HepG2 (cell line): Measurements from ENCODE around the gene CCZ1B. TPM values are rescaled to one million over a fixed set of nuclear protein-coding genes. Genes with fewer than 3 reads are reported as not detected.
"Not testable (repeated sequence)": the region's sequence is repeated elsewhere in the genome, so short reads cannot be mapped to it uniquely, and the experiment has no call there.

Experiments
- ATAC-seq: fragments of 200-7000 bp; cut with Tn5 transposase; 3 replicates; pipeline ENCODE4 v1.9.1; 2020; ENCODE audit warnings: mild to moderate bottlenecking, moderate library complexity
- BruUV-seq: library from RNA; stranded (reverse); fragments of 400-500 nt; replicated peaks from 2 replicates; lab custom pipeline; 2021; lab: Mats Ljungman, UMichigan
- CTCF ChIA-PET: fragments of 300-600 bp; formaldehyde crosslinking; extraction: SDS; loops from one replicate; lab custom pipeline; 2021; ENCODE audit warnings: low total read pairs, inconsistent platforms, low intra/inter-chr PET ratio; lab: Yijun Ruan, JAX
- POLR2A ChIA-PET: fragments of 350-600 bp; sonication (Branson Sonifier 250); formaldehyde crosslinking; loops from one replicate; lab custom pipeline; 2020; ENCODE audit warnings: antibody characterized with exemption, inconsistent platforms; lab: Yijun Ruan, JAX
- DNase-seq: peaks from one replicate; pipeline ENCODE4 v3.0.0-alpha.2; 2015; ENCODE audit warnings: low spot score
- FAIRE-seq: peaks from 3 replicates; lab custom pipeline; 2011; peaks lifted over from hg19 to GRCh38; lab: Jason Lieb, UNC
- H2AFZ ChIP-seq: one replicate; pipeline ENCODE4 v1.6.1; 2011; ENCODE audit warnings: low read length, inconsistent platforms
- H3K27ac ChIP-seq: fragments of 300-600 bp; 3 replicates; pipeline ENCODE4 v1.8.0; 2011; ENCODE audit warnings: mixed run types, mild to moderate bottlenecking, mixed read lengths, low read length, inconsistent platforms; ENCODE audit not compliant: insufficient read depth; ENCODE audit errors: extremely low read length
- H3K27me3 ChIP-seq, 2 experiments: fragments of 200-600 bp in 1 of 2; 2 replicates in 1 of 2; 3 replicates in 1 of 2; pipeline versions ENCODE4 v1.6.0 to v1.8.0; 2011; ENCODE audit warnings: low read length in 2 of 2, mild to moderate bottlenecking in 2 of 2, moderate library complexity in 2 of 2, inconsistent platforms in 1 of 2; ENCODE audit not compliant: insufficient read depth in 2 of 2, control insufficient read depth in 1 of 2
- H3K36me3 ChIP-seq, 2 experiments: fragments of 200-600 bp in 1 of 2; replicated peaks in 1 of 2; 2 replicates in 1 of 2; 3 replicates in 1 of 2; pipeline versions ENCODE4 v1.5.1 to v1.8.0; 2011; ENCODE audit warnings: low read length in 2 of 2, inconsistent platforms in 1 of 2; ENCODE audit not compliant: insufficient read depth in 2 of 2, control insufficient read depth in 1 of 2
- H3K4me1 ChIP-seq: 2 replicates; pipeline ENCODE4 v1.5.1; 2012; ENCODE audit warnings: low read length, inconsistent platforms; ENCODE audit not compliant: insufficient read depth
- H3K4me2 ChIP-seq: 2 replicates; pipeline ENCODE4 v1.6.0; 2011; ENCODE audit warnings: low read depth, low read length, inconsistent platforms
- H3K4me3 ChIP-seq, 3 experiments: fragments of 200-600 bp in 1 of 3; sonication (generic), shearing (Covaris generic) in 1 of 3; replicated peaks in 1 of 3; 2 replicates each; pipeline ENCODE4 v1.5.1; 2011 to 2016; ENCODE audit warnings: low read length in 3 of 3, inconsistent platforms in 2 of 3, low read depth in 2 of 3, mild to moderate bottlenecking in 2 of 3, control low read depth in 1 of 3, mixed read lengths in 1 of 3; ENCODE audit not compliant: insufficient read depth in 1 of 3
- H3K79me2 ChIP-seq: one replicate; pipeline ENCODE4 v1.6.1; 2011; ENCODE audit warnings: low read length, inconsistent platforms; ENCODE audit not compliant: insufficient read depth
- H3K9ac ChIP-seq: 2 replicates; pipeline ENCODE4 v1.6.0; 2011; ENCODE audit warnings: mild to moderate bottlenecking, low read depth, low read length, inconsistent platforms; ENCODE audit not compliant: insufficient read depth
- H3K9me3 ChIP-seq: 2 replicates; pipeline ENCODE4 v1.5.1; 2012; ENCODE audit warnings: mild to moderate bottlenecking, low read length
- H4K20me1 ChIP-seq: 2 replicates; pipeline ENCODE4 v1.6.0; 2011; ENCODE audit warnings: inconsistent platforms, mild to moderate bottlenecking, low read length, moderate library complexity; ENCODE audit not compliant: insufficient read depth
- FOSL2 ChIP-seq: sonication (generic); formaldehyde crosslinking; IDR thresholded peaks from 2 replicates; pipeline ENCODE4 v1.4.0; 2020; ENCODE audit warnings: missing genetic modification reagents
- GATA4 ChIP-seq: sonication (generic); IDR thresholded peaks from 2 replicates; pipeline ENCODE4 v1.6.1; 2016; ENCODE audit warnings: antibody characterized with exemption, low read depth, borderline replicate concordance
- MLLT10 ChIP-seq: sonication (generic); formaldehyde crosslinking; IDR thresholded peaks from 2 replicates; pipeline ENCODE4 v1.4.0; 2020; ENCODE audit warnings: missing genetic modification reagents
- NFRKB ChIP-seq: fragments of 450-650 bp; IDR thresholded peaks from 2 replicates; pipeline ENCODE4 v1.6.1; 2017
- PHF8 ChIP-seq: sonication (generic); formaldehyde crosslinking; IDR thresholded peaks from 2 replicates; pipeline ENCODE4 v1.5.0; 2020; ENCODE audit warnings: missing genetic modification reagents
- SOX5 ChIP-seq: IDR thresholded peaks from 2 replicates; pipeline ENCODE4 v1.6.1; 2016; ENCODE audit warnings: borderline replicate concordance
- ZFP1 ChIP-seq: IDR thresholded peaks from 2 replicates; pipeline ENCODE4 v1.6.1; 2016
- ZFP41 ChIP-seq: sonication (generic); formaldehyde crosslinking; IDR thresholded peaks from 2 replicates; pipeline ENCODE4 v1.4.0; 2020; ENCODE audit warnings: mild to moderate bottlenecking, missing genetic modification reagents, borderline replicate concordance
- ZNF18 ChIP-seq: sonication (generic); formaldehyde crosslinking; IDR thresholded peaks from 2 replicates; pipeline ENCODE4 v1.8.0; 2022; ENCODE audit warnings: mild to moderate bottlenecking, missing genetic modification reagents; ENCODE audit not compliant: insufficient replicate concordance
- ZNF263 ChIP-seq: sonication (generic); formaldehyde crosslinking; IDR thresholded peaks from 2 replicates; pipeline ENCODE4 v1.4.0; 2020; ENCODE audit warnings: missing genetic modification reagents
- ZNF552 ChIP-seq: sonication (generic); formaldehyde crosslinking; IDR thresholded peaks from 2 replicates; pipeline ENCODE4 v1.9.0; 2022; ENCODE audit warnings: missing genetic modification reagents, mild to moderate bottlenecking, borderline replicate concordance
- ZNF564 ChIP-seq: sonication (generic); formaldehyde crosslinking; IDR thresholded peaks from 2 replicates; pipeline ENCODE4 v1.8.1; 2023; ENCODE audit warnings: mild to moderate bottlenecking, missing genetic modification reagents
- WGBS: methylation state at CpG from one replicate; pipeline ENCODE4 v1.1.6; 2017; ENCODE audit warnings: low lambda C conversion rate; 5-methylcytosine and 5-hydroxymethylcytosine counted together
- in situ Hi-C: cut with HindIII; loops from 2 replicates; pipeline ENCODE4 v1.10.0; 2017; ENCODE audit warnings: low pct_unique_long_range_greater_than_20kb; ENCODE audit not compliant: extremely low pct_ligation_motif_present
- intact Hi-C: fragments of 100-400 bp; cut with micrococcal nuclease; formaldehyde crosslinking; loops from one replicate; pipeline ENCODE4 v1.10.0; 2022; ENCODE audit not compliant: unreplicated experiment
- polyA plus RNA-seq, 8 experiments: library from polyadenylated mRNA; depleted of rRNA in 3 of 8; stranded (reverse) in 7 of 8; unstranded in 1 of 8; fragments of >200 nt; fragmentation: Illumina TruSeq in 4 of 8; extraction: Trizol in 4 of 8; gene quantifications; 2 replicates each; pipeline versions ENCODE4 v1.2.1 to v1.2.3, GENCODE V29; 2011 to 2016; ENCODE audit warnings: low read depth in 4 of 8, missing spikeins in 1 of 8, mixed read lengths in 1 of 8; ENCODE audit not compliant: insufficient read depth in 1 of 8
- total RNA-seq, 5 experiments: library from RNA; depleted of rRNA; stranded (reverse); fragments of >200 nt; fragmentation: Illumina TruSeq; extraction: Trizol; gene quantifications; 2 replicates each; pipeline ENCODE4 v1.2.3, GENCODE V29; 2016; ENCODE audit warnings: low read depth in 1 of 5
- TF ChIP-seq, protein P1 (sequence below): sonication (generic); formaldehyde crosslinking; conservative IDR thresholded peaks from 2 replicates; pipeline ENCODE4 v1.4.0; 2020; ENCODE audit warnings: missing genetic modification reagents

The CCZ1B gene
- total and polyA plus RNA-seq, 2 of the 13 experiments (the other 11 are each of a cell fraction or from before 2014, with no cell fraction given), result 24.4 to 50.0 TPM

GRCh38 chr7:6831018-6831725, 5.1 kb upstream of the CCZ1B start (continued):
- TF ChIP-seq, protein P1, sequence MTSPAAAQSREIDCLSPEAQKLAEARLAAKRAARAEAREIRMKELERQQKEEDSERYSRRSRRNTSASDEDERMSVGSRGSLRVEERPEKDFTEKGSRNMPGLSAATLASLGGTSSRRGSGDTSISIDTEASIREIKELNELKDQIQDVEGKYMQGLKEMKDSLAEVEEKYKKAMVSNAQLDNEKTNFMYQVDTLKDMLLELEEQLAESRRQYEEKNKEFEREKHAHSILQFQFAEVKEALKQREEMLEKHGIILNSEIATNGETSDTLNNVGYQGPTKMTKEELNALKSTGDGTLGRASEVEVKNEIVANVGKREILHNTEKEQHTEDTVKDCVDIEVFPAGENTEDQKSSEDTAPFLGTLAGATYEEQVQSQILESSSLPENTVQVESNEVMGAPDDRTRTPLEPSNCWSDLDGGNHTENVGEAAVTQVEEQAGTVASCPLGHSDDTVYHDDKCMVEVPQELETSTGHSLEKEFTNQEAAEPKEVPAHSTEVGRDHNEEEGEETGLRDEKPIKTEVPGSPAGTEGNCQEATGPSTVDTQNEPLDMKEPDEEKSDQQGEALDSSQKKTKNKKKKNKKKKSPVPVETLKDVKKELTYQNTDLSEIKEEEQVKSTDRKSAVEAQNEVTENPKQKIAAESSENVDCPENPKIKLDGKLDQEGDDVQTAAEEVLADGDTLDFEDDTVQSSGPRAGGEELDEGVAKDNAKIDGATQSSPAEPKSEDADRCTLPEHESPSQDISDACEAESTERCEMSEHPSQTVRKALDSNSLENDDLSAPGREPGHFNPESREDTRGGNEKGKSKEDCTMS (CRISPR knock-in tag), result no peak
- no peak for TF ChIP-seq ZFP41 (CRISPR knock-in tag)
- TF ChIP-seq ZFP1 (CRISPR knock-in tag), result no peak
- TF ChIP-seq PHF8, result no peak
- no peak for TF ChIP-seq ZNF263 (CRISPR knock-in tag)
- no peak for TF ChIP-seq ZNF564 (CRISPR knock-in tag)
- TF ChIP-seq GATA4, result no peak
- no peak for TF ChIP-seq ZNF552
- TF ChIP-seq NFRKB, result no peak
- TF ChIP-seq FOSL2 (CRISPR knock-in tag), result no peak
- no peak for TF ChIP-seq ZNF18
- TF ChIP-seq MLLT10 (CRISPR knock-in tag), result no peak
- TF ChIP-seq SOX5, result peak; percentile 53; the same call in 1 of the 2 replicates

DNA sequence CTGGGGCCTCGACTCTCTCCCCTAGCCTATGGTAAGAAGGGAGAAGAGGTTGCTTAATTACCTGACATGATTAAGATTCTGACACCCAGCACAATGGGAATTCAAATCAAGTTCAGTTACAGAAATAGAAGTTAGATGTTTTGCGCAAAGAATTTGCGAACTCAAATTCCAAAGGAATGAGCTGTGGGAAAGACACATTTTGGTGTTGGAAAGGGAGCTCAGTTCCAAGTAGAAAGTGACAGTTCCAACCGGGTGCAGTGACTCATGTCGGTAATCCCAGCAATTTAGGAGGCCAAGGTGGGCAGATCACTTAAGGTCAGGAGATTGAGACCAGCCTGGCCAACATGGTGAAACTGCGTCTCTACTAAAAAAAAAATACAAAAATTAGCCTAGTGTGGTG, 4.0 kb upstream of the CCZ1B start:
- H3K4me3 ChIP-seq, in situ Hi-C loops, FAIRE-seq, CTCF ChIA-PET, H3K36me3 ChIP-seq, H3K4me2 ChIP-seq, H2AFZ ChIP-seq, BruUV-seq, H3K9me3 ChIP-seq, intact Hi-C loops, H3K9ac ChIP-seq, H3K79me2 ChIP-seq, H3K27me3 ChIP-seq, DNase-seq, H4K20me1 ChIP-seq, ATAC-seq, H3K27ac ChIP-seq: not testable (repeated sequence)
- POLR2A ChIA-PET, result interaction anchor here (0.6 to 2.9 kb wide), 2 partner anchors 16 to 724 kb away, joined by 3 to 11 read pairs; no protein-coding TSS in a partner anchor
- H3K4me1 ChIP-seq, result peaks cover 23% of the 10 kb centered on the region
- 72% methylated on average over 6 of the region's 6 CpGs for WGBS

DNA sequence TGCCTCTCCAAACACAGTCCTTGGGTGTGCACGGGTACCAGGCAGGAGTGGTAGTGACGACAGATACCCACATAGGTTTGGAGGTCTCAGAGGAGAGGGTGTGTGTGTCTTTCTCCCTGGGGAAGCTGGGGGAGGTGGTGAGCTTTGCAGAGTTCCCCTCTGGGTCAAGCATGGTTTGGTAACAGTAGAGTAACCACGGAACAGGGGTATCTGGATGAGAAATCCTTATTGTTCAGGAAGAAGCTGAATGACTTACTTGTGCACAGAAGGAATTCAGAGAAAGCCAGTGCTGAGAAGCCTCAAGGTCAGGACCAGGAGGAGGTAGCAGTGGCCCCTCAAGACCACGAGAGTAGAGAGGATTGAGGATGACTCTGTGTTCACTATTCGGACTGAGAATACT, 3.5 kb upstream of the CCZ1B start:
- DNase-seq, H3K9ac ChIP-seq, H4K20me1 ChIP-seq, H3K4me2 ChIP-seq, H2AFZ ChIP-seq, H3K9me3 ChIP-seq, H3K27me3 ChIP-seq, CTCF ChIA-PET, in situ Hi-C loops, FAIRE-seq, H3K36me3 ChIP-seq, intact Hi-C loops, H3K4me3 ChIP-seq, ATAC-seq, H3K79me2 ChIP-seq, BruUV-seq, H3K27ac ChIP-seq: not testable (repeated sequence)
- POLR2A ChIA-PET, result interaction anchor here (0.6 kb wide), 1 partner anchor 723 kb away, joined by 3 read pairs; no protein-coding TSS in a partner anchor
- 27% methylated on average over 5 of the region's 5 CpGs for WGBS
- H3K4me1 ChIP-seq, result peaks cover 23% of the 10 kb centered on the region
